Lung (tissue), 16 donors: ENCODE measurements around the gene ANKRD44. TPM values are rescaled to one million over a fixed set of nuclear protein-coding genes. Genes with fewer than 3 reads are reported as not detected.

Experiments
- ATAC-seq: fragments of 200-7000 bp; cut with Tn5 transposase; one replicate; pipeline ENCODE4 v1.9.1; 2020; ENCODE audit warnings: moderate number of reproducible peaks; ENCODE audit not compliant: insufficient read depth, low FRiP score
- DNase-seq, 3 donors: peaks; one replicate each; pipeline ENCODE4 v3.0.0-alpha.2; 2013 to 2017
- H3K27ac ChIP-seq, 2 donors: one replicate each; pipeline ENCODE4 v1.5.1; 2013; ENCODE audit warnings: mild to moderate bottlenecking in 2 of 2, moderate library complexity in 2 of 2, control low read depth in 1 of 2, inconsistent platforms in 1 of 2, low read depth in 1 of 2, low read length in 1 of 2
- H3K27me3 ChIP-seq, 3 donors: one replicate each; pipeline ENCODE4 v1.5.1; 2013; ENCODE audit warnings: low read length in 2 of 3; ENCODE audit not compliant: control insufficient read depth in 3 of 3, insufficient read depth in 3 of 3
- H3K36me3 ChIP-seq, 4 donors: one replicate each; pipeline ENCODE4 v1.5.1; 2013; ENCODE audit warnings: low read length in 4 of 4, mild to moderate bottlenecking in 1 of 4, moderate library complexity in 1 of 4; ENCODE audit not compliant: control insufficient read depth in 4 of 4, insufficient read depth in 4 of 4
- H3K4me1 ChIP-seq, 5 donors: one replicate each; pipeline ENCODE4 v1.5.1; 2013; ENCODE audit warnings: low read length in 5 of 5, mild to moderate bottlenecking in 2 of 5, moderate library complexity in 1 of 5; ENCODE audit not compliant: control insufficient read depth in 5 of 5, insufficient read depth in 5 of 5
- H3K4me3 ChIP-seq: one replicate; pipeline ENCODE4 v1.5.1; 2013; ENCODE audit warnings: mild to moderate bottlenecking, control low read depth, moderate library complexity
- H3K9ac ChIP-seq, 2 donors: one replicate each; pipeline ENCODE4 v1.5.1; 2013; ENCODE audit warnings: low read length in 2 of 2, control low read depth in 1 of 2; ENCODE audit not compliant: insufficient read depth in 1 of 2
- H3K9me3 ChIP-seq, 4 donors: one replicate each; pipeline ENCODE4 v1.5.1; 2013; ENCODE audit warnings: low read length in 3 of 4, mild to moderate bottlenecking in 1 of 4, moderate library complexity in 1 of 4; ENCODE audit not compliant: control insufficient read depth in 4 of 4, insufficient read depth in 3 of 4
- WGBS, 2 donors: extraction: QIAGEN DNeasy Blood & Tissue Kit; methylation state at CpG; one replicate each; pipeline ENCODE4 v1.1.7; 2013; 5-methylcytosine and 5-hydroxymethylcytosine counted together
- long read RNA-seq, 5 donors: transcript quantifications; one replicate each; lab custom pipeline, GENCODE V29; 2026
- polyA plus RNA-seq, 2 donors: library from polyadenylated mRNA; stranded (reverse); fragments of 200-250 nt; gene quantifications; one replicate each; pipeline ENCODE4 v1.2.1, GENCODE V29; 2013
- total RNA-seq, 2 donors: library from RNA; depleted of rRNA in 1 of 2; stranded (reverse); fragments of >200 nt in 1 of 2; gene quantifications; one replicate each; pipeline ENCODE4 v1.2.1, GENCODE V29; 2014 to 2021
- TF ChIP-seq, protein P1 (sequence below): IDR thresholded peaks from 2 replicates; pipeline ENCODE4 v1.5.1; 2012; ENCODE audit warnings: mild to moderate bottlenecking; ENCODE audit errors: control extremely low read depth, extremely low read depth
- donor health status: control.
- donor health status: control.
- donor health status: Bipolar disorder and iron deficiency.
- donor health status: healthy.
- donor health status: DM: yes; HTN: yes; CAD: no.

ANKRD44 gene
- 10 to 100 TPM; 32.4 to 73.8 TPM for total RNA-seq
- 1 to 10 TPM; 7.1 to 8.1 TPM for polyA plus RNA-seq
- long read RNA-seq, donor 1: 0 reads
- long read RNA-seq, donor 2, full-length matches to known transcripts: 1 of 1 reads
- long read RNA-seq, donor 2, partial matches to known transcripts: 0 of 1 reads
- long read RNA-seq, donor 2, other reads (novel, unspliced or antisense): 0 of 1 reads
- long read RNA-seq, donor 3: 0 reads
- long read RNA-seq, donor 4: 0 reads
- long read RNA-seq, donor 5, full-length matches to known transcripts: 1 of 30 reads
- long read RNA-seq, donor 5, partial matches to known transcripts: 29 of 30 reads
- long read RNA-seq, donor 5, other reads (novel, unspliced or antisense): 0 of 30 reads

DNA sequence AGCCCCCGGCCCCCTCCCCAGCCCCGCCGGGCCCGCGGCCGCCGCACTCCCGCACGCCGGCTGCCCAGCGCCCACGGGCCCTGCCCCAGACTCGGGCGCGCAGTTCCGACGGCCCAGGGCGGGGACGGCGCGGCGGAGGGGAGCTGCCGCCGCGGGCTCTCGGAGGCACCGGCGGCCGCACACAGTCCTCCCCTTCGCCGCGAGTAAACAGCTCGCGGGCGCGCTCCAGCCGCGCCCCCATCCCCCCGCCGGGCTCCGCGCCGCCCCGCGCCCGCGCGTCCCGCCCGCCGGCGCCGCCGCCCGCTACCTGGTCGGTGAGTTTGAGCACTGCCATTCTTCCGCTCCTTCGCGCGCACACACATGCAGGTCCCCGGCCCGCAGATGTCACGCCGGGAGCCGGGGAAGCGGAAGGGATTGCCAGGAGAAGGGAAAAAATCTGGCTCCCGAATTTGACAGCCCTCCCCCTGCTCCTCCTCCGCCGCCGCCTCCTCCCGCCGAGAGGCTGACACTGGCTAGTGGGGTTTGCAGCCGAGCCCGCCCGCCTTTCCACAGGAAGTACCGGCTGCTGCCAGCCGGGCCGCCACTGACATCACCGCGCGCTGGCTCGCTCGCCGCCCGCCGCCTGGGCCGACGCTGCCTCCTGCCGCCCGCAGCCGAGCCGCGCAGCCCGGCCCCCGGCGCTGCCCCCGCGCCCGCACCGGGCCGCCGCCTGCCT, at the start of gene ANKRD44:
Gene ANKRD44, minus strand, starts transcription at position 510 of the 715 bp plus-strand sequence. Its CDS starts 176 bp downstream, at position 334.
- Histone ChIP-seq H3K4me1 (peaks cover 6 to 17% (median 11%) of the 10 kb centered on the region in 5 donors), H3K9ac (peak within 1 kb of the TSS; percentile 80 to 91), H3K4me3 (peak within 1 kb of the TSS; percentile 87), H3K27ac (peak within 1 kb of the TSS; percentile 76 to 97), H3K9me3 (no peaks in the 10 kb centered on the region), H3K27me3 (no peaks in the 10 kb centered on the region), H3K36me3 (no peaks in the 10 kb centered on the region)
- 1% methylated on average over 51 to 102 of the region's 102 CpGs for WGBS, 2 donors
- DNase-seq: peak; percentile 93 to 95 (median 94)
- peak; percentile 93 for ATAC-seq
- TF ChIP-seq, protein P1, sequence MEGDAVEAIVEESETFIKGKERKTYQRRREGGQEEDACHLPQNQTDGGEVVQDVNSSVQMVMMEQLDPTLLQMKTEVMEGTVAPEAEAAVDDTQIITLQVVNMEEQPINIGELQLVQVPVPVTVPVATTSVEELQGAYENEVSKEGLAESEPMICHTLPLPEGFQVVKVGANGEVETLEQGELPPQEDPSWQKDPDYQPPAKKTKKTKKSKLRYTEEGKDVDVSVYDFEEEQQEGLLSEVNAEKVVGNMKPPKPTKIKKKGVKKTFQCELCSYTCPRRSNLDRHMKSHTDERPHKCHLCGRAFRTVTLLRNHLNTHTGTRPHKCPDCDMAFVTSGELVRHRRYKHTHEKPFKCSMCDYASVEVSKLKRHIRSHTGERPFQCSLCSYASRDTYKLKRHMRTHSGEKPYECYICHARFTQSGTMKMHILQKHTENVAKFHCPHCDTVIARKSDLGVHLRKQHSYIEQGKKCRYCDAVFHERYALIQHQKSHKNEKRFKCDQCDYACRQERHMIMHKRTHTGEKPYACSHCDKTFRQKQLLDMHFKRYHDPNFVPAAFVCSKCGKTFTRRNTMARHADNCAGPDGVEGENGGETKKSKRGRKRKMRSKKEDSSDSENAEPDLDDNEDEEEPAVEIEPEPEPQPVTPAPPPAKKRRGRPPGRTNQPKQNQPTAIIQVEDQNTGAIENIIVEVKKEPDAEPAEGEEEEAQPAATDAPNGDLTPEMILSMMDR: peak; percentile 38

GRCh38 chr2:197359859-197360258, 49.3 kb upstream of the ANKRD44 start:
- Histone ChIP-seq H3K4me1 (no peaks in the 10 kb centered on the region), H3K9ac (no peak overlapping the region), H3K36me3 (no peaks in the 10 kb centered on the region), H3K4me3 (no peak overlapping the region), H3K27me3 (no peaks in the 10 kb centered on the region), H3K9me3 (no peaks in the 10 kb centered on the region), H3K27ac (no peak overlapping the region)
- TF ChIP-seq, protein P1: no peak
- no peak for DNase-seq
- WGBS, 2 donors: 96 to 97% methylated on average over 1 of the region's 1 CpG
- no peak for ATAC-seq

DNA sequence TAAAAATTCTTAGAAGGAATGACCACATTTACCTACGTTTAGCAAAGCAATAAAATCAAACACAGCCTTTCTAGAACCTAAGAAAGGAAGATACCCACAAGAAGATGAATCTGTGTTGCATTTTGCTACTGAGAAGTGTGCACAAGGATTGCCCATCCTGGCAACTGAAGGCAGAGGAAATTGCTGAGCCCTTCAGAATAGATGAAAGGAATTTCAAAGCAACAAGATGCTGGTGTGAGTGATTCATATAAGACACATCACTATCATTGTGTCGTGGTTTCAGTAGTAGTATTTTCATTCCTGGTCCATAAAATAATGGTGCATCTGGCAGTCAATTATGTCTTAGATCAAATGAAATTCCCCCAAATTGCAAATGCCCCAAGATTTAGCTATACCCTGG, 48.4 kb upstream of the ANKRD44 start:
- ATAC-seq (no peak), DNase-seq (no peak)
- no peaks in the 10 kb centered on the region for H3K9me3 ChIP-seq
- TF ChIP-seq, protein P1: no peak
- no peak overlapping the region for H3K4me3 ChIP-seq
- no peaks in the 10 kb centered on the region for H3K36me3 ChIP-seq
- WGBS, 2 donors: 73 to 80% methylated on average over 2 of the region's 2 CpGs
- H3K9ac ChIP-seq: no peak overlapping the region
- H3K4me1 ChIP-seq: no peaks in the 10 kb centered on the region
- H3K27me3 ChIP-seq: no peaks in the 10 kb centered on the region
- no peak overlapping the region for H3K27ac ChIP-seq
